ENCODE data around the gene UBXN10.
"Not testable (repeated sequence)": the region's sequence is repeated elsewhere in the genome, so short reads cannot be mapped to it uniquely, and the experiment has no call there.

Gene UBXN10

GRCh38 chr1:20228314-20228825 is 42.5 kb downstream of the UBXN10 start:
- no peak overlapping the region for H3K27ac ChIP-seq
- DNase-seq (ENCODE audit: low read depth, low spot score) = no peak

GRCh38 chr1:20229171-20229570 is 43.3 kb downstream of the UBXN10 start:
- no peak for DNase-seq (ENCODE audit: low read depth, low spot score)
- no peak overlapping the region for H3K27ac ChIP-seq

GRCh38 chr1:20232564-20232963 is 46.7 kb downstream of the UBXN10 start:
- not testable (repeated sequence) for H3K27ac ChIP-seq; DNase-seq (ENCODE audit: low read depth, low spot score)

- no peak for DNase-seq (ENCODE audit: low read depth, low spot score)
These were observed 47.5 kb downstream of the UBXN10 start for GRCh38 chr1:20233394-20233793.

GRCh38 chr1:20233866-20234265 is 48.0 kb downstream of the UBXN10 start:
- H3K27ac ChIP-seq = no peak overlapping the region
- no peak for DNase-seq (ENCODE audit: low read depth, low spot score)

More at GRCh38 chr1:20233394-20233793, 47.5 kb downstream of the UBXN10 start:
- H3K27ac ChIP-seq = no peak overlapping the region

- DNase-seq (ENCODE audit: low read depth, low spot score) = no peak
- H3K27ac ChIP-seq = no peak overlapping the region
These were observed 49.1 kb downstream of the UBXN10 start for GRCh38 chr1:20234788-20235535.

- DNase-seq (ENCODE audit: low read depth, low spot score) = no peak
- no peak overlapping the region for H3K27ac ChIP-seq
These were observed 51.8 kb downstream of the UBXN10 start for GRCh38 chr1:20237646-20238045.

- H3K27ac ChIP-seq = no peak overlapping the region
- DNase-seq (ENCODE audit: low read depth, low spot score) = no peak
These were observed 54.1 kb downstream of the UBXN10 start for GRCh38 chr1:20240012-20240411.

GRCh38 chr1:20242890-20243479 is 57.1 kb downstream of the UBXN10 start:
- H3K27ac ChIP-seq = no peak overlapping the region
- DNase-seq (ENCODE audit: low read depth, low spot score) = no peak
